Urothelium cell line (cell line): ENCODE results near the gene TPRA1.
A peak's percentile ranks its signal among the peaks of the same experiment; 100 is the strongest.
"Not testable (repeated sequence)": the region's sequence is repeated elsewhere in the genome, so short reads cannot be mapped to it uniquely, and the experiment has no call there.

Experiments used
- DNase-seq: peaks from one replicate; pipeline ENCODE4 v3.0.0; 2011; ENCODE audit warnings: low spot score, mixed read lengths
- FAIRE-seq: peaks from 2 replicates; lab custom pipeline; 2011; peaks lifted over from hg19 to GRCh38; lab: Jason Lieb, UNC

TPRA1 gene

DNA sequence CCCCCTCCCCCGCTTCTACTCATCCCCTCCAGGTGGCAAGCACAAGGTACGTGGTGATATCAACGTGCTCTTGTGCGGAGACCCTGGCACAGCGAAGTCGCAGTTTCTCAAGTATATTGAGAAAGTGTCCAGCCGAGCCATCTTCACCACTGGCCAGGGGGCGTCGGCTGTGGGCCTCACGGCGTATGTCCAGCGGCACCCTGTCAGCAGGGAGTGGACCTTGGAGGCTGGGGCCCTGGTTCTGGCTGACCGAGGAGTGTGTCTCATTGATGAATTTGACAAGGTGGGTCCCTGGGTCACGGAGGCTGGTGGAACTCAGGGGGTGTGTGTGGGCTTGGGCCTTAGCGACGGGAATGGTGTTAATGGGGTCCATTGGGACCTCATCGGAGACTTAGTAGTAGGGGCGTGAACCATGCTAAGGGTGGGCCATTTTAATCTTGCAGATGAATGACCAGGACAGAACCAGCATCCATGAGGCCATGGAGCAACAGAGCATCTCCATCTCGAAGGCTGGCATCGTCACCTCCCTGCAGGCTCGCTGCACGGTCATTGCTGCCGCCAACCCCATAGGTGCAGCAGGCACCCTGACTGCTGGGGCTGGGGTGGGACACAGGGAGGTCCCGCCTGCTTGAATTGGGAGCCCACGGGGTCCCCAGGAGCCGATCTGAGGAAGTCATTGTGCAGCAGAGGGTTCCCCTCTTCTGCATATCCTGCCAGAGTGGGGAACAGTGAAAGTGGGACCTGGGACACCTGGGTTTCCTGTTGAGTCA lies 26.5 kb upstream of the TPRA1 start:
- DNase-seq (no peak), FAIRE-seq (no peak)

DNA sequence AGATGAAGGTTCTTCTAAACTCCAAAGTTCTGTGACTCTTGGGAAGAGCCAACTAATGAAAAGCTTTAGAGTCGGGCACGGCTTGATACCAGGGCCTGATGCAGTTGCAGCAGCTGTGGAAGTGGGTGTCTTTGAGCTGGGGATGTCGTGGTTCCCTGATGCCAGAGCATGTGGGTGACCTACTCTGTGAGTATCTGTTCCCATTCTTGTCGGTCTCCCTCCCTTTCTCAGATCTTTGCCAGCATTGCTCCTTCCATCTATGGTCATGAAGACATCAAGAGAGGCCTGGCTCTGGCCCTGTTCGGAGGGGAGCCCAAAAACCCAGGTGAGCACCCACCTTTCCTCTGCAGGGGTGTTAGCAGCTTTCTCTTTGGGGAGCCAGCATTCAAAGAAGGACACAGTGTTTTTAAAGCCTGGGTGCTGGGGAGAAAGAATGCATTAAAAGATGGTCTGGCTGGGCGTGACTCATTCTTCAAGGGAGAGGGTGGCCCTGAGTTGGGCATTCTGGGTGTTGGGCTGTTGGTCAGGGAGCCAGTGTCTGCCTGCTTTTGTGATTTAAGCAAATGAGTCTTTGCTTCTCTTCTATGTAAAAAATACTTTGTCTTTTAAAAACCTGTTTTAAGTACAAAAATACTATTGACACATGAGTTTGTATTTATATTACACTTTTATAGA lies 25.2 kb upstream of the TPRA1 start:
- DNase-seq, result no peak
- FAIRE-seq, result no peak

DNA sequence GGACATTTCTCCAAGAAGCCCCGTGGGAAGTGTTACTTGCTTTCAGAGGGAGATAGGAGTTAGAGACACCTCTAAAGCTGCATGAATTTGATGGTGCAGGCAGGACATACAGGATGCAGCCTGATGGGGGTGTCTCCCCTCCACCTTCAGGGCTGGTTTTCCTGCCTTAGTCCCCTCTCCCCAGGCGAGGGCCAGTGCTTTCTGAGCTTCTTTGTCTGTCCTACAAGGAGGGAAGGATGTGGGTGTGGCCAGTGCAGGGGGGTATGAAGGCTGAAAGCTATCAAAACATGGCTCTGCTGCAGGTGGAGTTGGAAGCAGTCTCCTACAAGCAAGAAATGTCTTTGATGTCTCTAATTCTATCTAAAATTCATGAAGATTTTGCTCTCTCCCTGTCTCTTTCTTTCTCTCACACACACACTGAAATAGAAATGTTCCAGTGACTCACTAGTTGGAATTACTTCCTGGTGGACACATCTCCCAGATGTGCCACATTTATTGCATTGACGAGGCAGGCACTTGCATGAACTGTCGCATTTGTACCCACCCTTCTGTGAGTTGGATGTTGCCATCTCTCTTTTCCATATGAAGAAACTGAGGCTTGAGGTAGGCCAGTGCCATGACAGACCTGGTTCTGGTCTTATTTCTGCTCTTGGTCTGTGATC lies 24.5 kb upstream of the TPRA1 start:
- DNase-seq (no peak), FAIRE-seq (no peak)

DNA sequence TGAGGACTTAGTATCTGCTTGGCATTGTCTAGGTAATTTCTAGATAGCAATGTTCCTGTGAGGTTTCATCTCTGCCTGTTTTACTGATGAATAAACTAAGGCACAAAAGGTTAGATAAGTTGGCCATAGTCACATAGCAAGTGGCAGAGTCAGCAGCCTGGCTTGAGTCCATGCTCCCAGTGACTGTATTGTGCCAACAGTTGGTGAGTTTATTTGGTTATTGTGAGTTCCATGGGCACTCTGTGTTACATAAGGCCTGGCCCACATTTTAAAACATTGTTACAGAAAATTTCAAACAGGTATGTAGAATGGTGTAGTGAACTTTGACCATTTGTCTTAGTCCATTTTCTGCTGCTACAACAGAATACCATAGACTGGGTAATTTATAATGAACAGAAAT lies 22.9 kb upstream of the TPRA1 start:
- FAIRE-seq, result no peak

DNA sequence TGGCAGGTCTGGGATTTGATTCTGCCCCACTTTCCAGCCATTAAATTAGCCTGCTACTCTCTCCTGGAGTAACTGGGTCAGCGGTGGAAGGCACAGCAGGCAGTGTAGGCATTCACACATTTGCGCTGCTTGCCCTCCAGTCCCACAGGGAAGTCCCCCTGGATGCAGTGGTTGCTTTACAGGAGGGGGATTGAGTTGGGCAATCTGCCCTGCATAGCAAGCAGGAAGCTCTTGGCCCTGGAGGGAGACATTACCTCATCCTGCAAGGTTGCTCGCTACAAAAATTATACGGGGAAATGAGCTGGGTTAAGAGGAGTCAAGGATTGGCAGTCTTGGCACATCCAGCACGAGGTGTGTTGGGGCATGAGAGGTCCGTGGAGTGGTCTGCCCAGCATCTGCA lies 22.4 kb upstream of the TPRA1 start:
- no peak for FAIRE-seq
- DNase-seq, result no peak

More for the DNA sequence above, 22.9 kb upstream of the TPRA1 start:
- no peak for DNase-seq

DNA sequence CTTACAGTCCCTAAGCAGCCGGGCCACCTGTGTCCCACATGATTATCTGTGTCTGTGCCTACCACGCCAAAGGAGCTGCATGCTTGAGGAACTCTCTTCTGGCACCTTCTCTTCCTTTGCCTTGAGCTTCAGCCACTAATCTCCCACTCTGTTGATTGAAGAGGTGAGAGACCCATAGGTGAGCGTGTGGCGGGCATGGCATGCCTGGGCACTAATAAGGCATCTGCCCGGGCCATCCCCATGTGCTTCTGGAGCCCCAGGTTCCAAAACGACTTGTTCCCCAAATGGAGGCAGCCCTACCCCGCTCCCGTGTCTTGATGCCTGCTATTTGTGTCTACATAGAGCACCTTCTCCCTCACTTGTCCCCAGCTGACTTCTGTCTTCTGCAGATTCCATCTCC lies 20.7 kb upstream of the TPRA1 start:
- FAIRE-seq (no peak), DNase-seq (no peak)

DNA sequence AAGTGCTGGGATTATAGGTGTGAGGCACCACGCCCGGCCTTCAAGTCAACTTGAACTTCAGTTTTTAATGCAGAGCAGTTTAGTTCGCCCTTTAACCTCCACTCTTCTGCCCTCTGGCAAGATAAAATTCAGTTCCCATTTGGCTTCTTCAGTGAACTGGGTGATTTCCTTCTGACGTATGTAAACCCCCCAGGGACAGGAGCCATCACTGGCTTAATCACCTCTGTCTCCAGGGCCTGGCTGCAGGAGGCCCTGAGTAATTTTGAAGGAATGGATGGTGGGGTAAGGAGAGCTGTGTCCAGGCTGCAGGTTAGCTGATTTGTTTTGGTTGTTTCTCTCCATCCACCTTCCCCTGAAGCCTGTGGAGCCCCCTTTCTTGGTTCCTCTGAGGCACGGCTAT lies 19.6 kb upstream of the TPRA1 start:
- DNase-seq (no peak), FAIRE-seq (no peak)

DNA sequence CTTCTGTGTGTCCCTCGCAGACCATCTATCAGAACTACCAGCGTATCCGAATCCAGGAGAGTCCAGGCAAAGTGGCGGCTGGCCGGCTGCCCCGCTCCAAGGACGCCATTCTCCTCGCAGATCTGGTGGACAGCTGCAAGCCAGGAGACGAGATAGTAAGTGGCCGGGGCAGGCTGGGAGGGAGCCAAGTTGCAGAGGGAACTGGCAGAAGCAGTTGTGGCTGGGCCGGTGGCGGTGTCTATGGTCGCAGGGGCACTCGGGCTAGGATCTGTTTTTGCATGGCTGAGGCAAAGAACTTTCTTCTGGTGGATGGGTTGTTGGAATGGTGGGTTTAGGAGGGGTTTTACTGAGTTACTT lies 17.8 kb upstream of the TPRA1 start:
- no peak for FAIRE-seq
- no peak for DNase-seq

DNA sequence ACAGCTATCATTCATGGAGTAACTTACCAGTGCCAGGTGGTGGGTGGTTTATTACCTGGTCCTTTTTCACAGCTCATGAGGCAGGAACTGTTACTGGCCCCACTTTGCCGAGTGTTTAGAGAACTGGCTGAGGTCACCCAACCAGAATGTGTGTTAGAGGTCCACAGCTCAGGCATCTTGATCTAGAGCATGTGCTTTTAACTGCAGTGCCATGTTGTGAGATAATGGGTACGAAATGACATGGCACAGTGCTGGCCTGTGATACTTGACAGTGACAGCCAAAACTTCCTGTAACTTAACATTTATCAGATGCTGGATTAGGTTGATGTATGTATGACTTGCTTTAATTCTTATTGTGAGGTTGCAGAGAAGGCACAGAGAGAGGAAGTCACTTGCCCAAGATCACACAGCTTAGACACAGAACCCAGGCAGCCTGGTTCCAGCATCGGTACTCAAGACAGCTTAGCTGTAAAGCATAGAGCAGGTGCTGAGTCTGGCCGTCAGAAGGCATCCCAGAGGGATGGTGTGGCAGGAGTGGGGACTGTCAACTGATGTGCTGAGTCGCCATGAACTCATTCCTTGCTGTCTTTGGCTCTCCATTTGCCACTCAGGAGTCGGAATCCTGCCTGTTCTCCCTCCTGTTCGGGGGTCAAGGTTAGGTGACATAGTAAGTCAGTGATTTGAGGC lies 17.3 kb upstream of the TPRA1 start:
- FAIRE-seq (peak; percentile 5), DNase-seq (no peak)

DNA sequence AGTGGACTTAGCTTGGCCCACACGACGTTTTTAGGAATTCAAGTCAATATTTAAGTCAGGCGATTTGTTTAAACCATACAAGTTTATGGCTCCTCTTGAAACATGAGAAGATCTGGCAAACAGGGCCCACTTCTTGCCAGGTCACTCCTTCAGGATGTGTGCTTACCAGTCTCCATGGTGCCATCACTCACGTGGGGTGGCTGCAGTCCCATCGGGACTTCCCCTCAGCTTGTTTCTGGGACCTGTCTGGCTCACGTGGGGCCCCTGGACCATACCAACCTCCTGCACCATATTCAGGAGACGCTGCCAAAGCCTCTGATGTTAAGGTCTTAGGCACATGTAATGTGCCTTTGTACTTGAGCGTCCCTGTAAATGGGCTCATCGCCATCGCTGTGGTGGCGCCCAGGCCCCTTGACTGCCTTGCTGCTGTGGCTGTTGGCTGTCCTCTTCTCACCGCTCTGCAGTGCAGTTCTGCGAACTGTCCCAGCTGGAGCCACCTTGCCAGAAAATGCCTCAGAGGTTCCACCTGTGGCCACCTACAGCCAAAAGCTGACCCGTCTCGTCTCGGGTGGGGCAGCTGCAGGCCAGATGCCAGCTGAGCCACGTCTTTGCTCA lies 16.6 kb upstream of the TPRA1 start:
- no peak for FAIRE-seq
- DNase-seq, result no peak

DNA sequence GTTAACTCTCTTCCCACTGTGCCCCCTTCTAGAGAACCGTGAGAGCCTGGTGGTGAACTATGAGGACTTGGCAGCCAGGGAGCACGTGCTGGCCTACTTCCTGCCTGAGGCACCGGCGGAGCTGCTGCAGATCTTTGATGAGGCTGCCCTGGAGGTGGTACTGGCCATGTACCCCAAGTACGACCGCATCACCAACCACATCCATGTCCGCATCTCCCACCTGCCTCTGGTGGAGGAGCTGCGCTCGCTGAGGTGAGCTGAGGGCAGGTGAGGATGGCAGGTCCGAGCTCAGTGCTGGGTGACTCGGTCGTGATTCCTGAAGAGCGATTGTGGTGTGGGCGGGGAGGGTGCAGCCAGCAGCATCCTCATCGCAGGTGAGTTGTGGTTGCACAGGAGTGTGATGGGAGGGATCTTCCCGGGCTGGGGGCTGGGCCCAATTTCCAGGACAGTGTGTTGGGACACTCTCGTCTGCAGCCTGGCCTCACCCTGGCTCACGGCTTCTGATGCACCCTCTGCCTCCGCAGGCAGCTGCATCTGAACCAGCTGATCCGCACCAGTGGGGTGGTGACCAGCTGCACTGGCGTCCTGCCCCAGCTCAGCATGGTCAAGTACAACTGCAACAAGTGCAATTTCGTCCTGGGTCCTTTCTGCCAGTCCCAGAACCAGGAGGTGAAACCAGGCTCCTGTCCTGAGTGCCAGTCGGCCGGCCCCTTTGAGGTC lies 15.7 kb upstream of the TPRA1 start:
- FAIRE-seq, result no peak
- no peak for DNase-seq

DNA sequence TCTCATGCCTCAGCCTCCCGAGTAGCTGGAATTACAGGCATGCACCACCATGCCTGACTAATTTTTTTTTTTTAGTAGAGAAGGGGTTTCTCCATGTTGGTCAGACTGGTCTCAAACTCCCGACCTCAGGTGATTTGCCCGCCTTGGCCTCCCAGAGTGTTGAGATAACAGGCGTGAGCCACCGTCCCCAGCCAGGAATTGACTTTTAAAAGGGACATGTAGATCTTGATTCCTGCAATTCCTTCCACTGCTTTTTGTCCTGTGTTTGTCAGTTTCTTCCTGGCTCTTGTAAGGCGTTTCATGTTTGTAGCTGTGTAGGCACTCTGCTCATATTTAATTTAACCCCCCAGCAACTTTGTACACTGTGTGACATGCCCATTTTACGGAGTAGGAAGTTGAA lies 15.0 kb upstream of the TPRA1 start:
- not testable (repeated sequence) for DNase-seq, FAIRE-seq

DNA sequence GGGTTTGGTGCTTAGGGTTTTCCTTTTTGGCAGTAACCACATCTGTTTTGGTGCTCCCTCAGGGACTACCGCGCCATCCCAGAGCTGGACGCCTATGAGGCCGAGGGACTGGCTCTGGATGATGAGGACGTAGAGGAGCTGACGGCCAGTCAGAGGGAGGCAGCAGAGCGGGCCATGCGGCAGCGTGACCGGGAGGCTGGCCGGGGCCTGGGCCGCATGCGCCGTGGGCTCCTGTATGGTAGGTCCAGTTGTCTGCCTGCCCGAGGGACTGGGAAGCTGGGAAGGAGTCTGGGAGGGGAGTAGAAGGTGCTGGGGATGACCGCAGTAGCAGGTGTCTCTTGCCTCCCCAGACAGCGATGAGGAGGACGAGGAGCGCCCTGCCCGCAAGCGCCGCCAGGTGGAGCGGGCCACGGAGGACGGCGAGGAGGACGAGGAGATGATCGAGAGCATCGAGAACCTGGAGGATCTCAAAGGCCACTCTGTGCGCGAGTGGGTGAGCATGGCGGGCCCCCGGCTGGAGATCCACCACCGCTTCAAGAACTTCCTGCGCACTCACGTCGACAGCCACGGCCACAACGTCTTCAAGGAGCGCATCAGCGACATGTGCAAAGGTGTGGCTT lies 14.1 kb upstream of the TPRA1 start:
- FAIRE-seq, result no peak
- DNase-seq, result no peak

DNA sequence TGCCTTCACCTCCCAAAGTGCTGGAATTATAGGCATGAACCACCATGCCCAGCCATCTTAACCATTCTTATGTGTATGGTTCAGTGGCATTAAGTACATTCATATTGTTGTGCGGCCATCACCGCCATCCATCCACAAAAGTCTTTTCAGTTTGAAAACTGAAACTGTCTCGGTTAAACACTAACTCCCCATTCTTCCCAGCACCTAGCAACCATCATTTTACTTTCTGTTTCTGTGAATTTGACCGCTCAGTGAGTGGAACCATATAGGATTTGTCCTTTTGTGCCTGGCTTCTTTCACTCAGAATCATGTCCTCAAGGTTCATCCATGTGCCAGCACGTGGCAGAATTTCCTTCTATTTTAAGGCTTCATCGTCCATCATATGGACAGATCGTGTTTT lies 13.5 kb upstream of the TPRA1 start:
- FAIRE-seq (no peak), DNase-seq (no peak)

DNA sequence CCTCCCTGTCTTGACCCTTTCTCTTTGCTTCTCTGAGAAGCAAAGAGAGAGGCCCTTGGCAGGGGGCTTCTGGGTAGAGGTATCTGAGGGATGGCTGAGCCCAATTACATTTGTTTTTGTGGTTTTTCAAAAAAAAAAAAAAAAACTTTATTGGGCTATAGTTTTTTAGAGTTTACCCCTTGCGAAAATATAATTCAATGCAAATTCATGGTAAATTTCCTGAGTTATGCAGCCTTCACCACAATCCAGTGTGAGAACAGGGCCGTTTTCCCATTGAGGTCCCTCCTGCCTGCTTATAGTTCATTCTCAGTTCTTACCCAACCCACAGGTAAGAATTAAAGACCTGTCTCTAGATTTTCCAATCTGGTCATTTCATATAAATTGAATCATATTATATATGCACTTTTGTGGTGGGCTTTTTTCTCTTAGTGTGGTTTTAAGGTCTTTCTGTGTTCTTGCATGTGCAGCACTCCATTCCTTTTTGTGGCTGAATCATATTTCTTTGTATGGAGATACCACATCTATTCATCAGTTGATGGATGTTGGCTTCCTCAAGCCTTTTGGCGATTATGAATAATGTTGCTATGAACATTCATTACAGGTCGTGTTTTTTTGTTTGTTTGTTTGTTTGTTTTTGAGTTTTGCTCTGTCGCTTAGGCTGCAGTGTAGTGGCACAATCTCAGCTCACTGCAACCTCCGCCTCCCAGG lies 10.4 kb upstream of the TPRA1 start:
- FAIRE-seq, result no peak
- DNase-seq, result no peak

DNA sequence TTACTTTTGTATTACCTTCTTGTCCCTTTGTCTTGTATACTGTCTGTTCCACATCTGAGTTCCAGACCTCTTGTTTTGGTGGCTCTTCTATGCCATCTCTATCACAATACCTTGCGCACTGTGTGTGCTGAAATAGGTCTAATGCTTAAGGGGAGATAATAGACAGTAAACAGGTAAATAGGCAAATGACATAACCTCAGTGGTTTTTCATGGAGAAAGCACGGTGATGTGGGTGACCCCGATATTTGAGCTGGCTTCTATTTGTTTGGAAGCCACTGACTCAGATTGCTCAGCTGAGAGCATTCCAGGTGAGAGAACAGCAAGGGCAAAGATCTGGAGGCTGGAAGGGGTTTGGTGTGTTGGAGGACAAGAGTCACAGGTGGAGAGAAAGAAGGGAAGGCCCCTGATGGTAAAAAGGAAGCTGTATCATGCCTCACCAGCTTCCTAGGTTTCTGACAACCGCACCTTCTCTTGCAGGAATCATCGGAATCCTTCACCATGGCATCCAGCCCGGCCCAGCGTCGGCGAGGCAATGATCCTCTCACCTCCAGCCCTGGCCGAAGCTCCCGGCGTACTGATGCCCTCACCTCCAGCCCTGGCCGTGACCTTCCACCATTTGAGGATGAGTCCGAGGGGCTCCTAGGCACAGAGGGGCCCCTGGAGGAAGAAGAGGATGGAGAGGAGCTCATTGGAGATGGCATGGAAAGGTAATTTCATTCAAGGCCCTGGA lies 8.5 kb upstream of the TPRA1 start:
- DNase-seq (peak; percentile 23), FAIRE-seq (no peak)

DNA sequence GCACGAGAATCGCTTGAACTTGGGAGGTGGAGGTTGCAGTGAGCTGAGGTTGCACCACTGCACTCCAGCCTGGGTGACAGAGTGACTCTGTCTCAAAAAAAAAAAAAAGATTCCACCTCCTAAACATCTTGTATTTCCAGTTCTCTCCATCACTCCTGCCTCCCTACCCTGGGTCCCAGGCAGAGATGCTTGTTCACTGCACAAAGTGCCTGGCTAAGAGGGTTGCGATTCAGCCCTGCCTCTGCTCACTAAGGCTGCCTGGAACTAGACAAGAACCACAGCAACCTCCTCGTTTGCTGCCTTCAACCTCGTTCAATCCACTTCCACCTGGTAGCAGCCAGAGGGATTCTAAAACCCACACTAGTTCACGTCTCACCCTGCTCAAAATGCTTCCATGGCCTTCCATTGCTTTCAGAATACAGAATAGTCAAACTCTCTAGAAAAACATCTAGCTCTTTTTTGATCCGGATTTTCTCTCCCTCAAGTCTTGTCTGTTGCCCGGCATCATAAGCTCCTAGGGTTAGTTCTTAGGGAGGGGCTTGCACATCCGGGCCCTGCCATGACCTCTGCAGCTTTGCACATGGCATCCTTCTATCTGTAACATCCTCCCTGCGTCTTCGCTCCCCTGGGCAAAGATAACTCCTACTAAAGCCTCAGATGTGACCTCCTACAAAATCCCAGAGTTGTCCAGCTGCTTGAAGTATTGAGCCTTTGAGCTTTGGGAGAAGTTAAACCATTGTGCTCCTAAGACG lies 6.7 kb upstream of the TPRA1 start:
- FAIRE-seq, result no peak

DNA sequence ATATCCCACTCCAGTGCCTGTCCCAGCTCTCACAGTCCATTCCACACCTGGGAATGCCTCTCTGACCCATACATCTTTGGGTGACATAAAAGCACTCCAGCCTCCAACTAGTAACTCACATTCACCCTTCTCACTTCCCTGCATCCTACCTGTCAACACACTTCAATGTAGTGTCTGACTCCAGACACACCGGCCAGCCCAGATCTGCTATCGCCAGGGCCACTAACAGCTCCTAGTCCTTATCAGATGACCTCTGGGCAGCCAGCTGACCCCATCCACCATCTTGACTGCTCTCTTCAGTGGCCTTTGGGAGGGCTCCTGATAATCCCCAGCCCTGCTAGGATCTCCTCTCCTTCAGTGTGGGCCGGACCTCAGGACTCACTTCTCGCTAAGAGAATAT lies 4.8 kb upstream of the TPRA1 start:
- no peak for FAIRE-seq

More for the DNA sequence above, 6.7 kb upstream of the TPRA1 start:
- DNase-seq, result no peak

More for the DNA sequence above, 4.8 kb upstream of the TPRA1 start:
- DNase-seq, result no peak
